ENCODE data around the gene ACTR10. TPM values are rescaled to one million over a fixed set of nuclear protein-coding genes. Genes with fewer than 3 reads are reported as not detected.

The ACTR10 gene
- total and polyA plus RNA-seq, 2 donors (not counting 1 experiment from before 2014, with no cell fraction given) = 50.7 to 121 TPM

GRCh38 chr14:58282925-58283593 lies 83.1 kb downstream of the ACTR10 start:
- Histone ChIP-seq H3K9me3 (ENCODE audit: control insufficient read depth, insufficient read depth, low read depth, low read length) (no peaks in the 10 kb centered on the region), H3K27ac (ENCODE audit: insufficient read depth, low read length) (no peak overlapping the region), H3K27me3 (ENCODE audit: control insufficient read depth, insufficient read depth, low read length) (no peaks in the 10 kb centered on the region), H2AFZ (ENCODE audit: low read length) (no peak overlapping the region), H3K4me3 (replicated peaks in 1 of 4; ENCODE audit: control extremely low read depth in 1 of 4, insufficient read depth in 1 of 4, low read depth in 3 of 4, low read length in 4 of 4) (no peak overlapping the region), H3K9ac (ENCODE audit: insufficient read depth, low read length) (no peak overlapping the region), H3K36me3 (ENCODE audit: control insufficient read depth, insufficient read depth, low read length) (peaks cover 4% of the 10 kb centered on the region), H3K4me2 (ENCODE audit: extremely low read depth, insufficient read depth, low read length) (no peak overlapping the region), H4K20me1 (ENCODE audit: control insufficient read depth, extremely low read depth, insufficient read depth, low read length) (no peaks in the 10 kb centered on the region), H3K4me1 (ENCODE audit: control insufficient read depth, extremely low read depth, insufficient read depth, low read length) (peaks cover 2% of the 10 kb centered on the region), H3K79me2 (ENCODE audit: control insufficient read depth, insufficient read depth, low read length) (peaks cover 60% of the 10 kb centered on the region)
- TF ChIP-seq CTCF (conservative IDR thresholded peaks at IDR 0.05 in 1 of 2, IDR thresholded peaks at IDR 0.05 in 1 of 2; ENCODE audit: low read depth in 1 of 2, low read length in 2 of 2) (no peak), EZH2 (IDR thresholded peaks at IDR 0.05; ENCODE audit: low read length, missing control alignments) (no peak)
- no peak for DNase-seq (ENCODE audit: low read depth in 2 of 2)

- no peak overlapping the region for H3K9ac ChIP-seq (ENCODE audit: insufficient read depth, low read length)
- no peaks in the 10 kb centered on the region for H3K9me3 ChIP-seq (ENCODE audit: control insufficient read depth, insufficient read depth, low read depth, low read length)
- no peaks in the 10 kb centered on the region for H3K27me3 ChIP-seq (ENCODE audit: control insufficient read depth, insufficient read depth, low read length)
- no peak overlapping the region for H3K4me3 ChIP-seq (replicated peaks in 1 of 4; ENCODE audit: control extremely low read depth in 1 of 4, insufficient read depth in 1 of 4, low read depth in 3 of 4, low read length in 4 of 4)
- no peak for DNase-seq (ENCODE audit: low read depth in 2 of 2)
- H3K4me1 ChIP-seq (ENCODE audit: control insufficient read depth, extremely low read depth, insufficient read depth, low read length) = peaks cover 2% of the 10 kb centered on the region
- H2AFZ ChIP-seq (ENCODE audit: low read length) = no peak overlapping the region
- peaks cover 59% of the 10 kb centered on the region for H3K79me2 ChIP-seq (ENCODE audit: control insufficient read depth, insufficient read depth, low read length)
- TF ChIP-seq EZH2 (IDR thresholded peaks at IDR 0.05; ENCODE audit: low read length, missing control alignments) = no peak
- no peak for TF ChIP-seq CTCF (conservative IDR thresholded peaks at IDR 0.05 in 1 of 2, IDR thresholded peaks at IDR 0.05 in 1 of 2; ENCODE audit: low read depth in 1 of 2, low read length in 2 of 2)
- H3K27ac ChIP-seq (ENCODE audit: insufficient read depth, low read length) = no peak overlapping the region
- no peak overlapping the region for H3K4me2 ChIP-seq (ENCODE audit: extremely low read depth, insufficient read depth, low read length)
- no peaks in the 10 kb centered on the region for H4K20me1 ChIP-seq (ENCODE audit: control insufficient read depth, extremely low read depth, insufficient read depth, low read length)
- peaks cover 6% of the 10 kb centered on the region for H3K36me3 ChIP-seq (ENCODE audit: control insufficient read depth, insufficient read depth, low read length)
These were observed 83.8 kb downstream of the ACTR10 start for GRCh38 chr14:58283730-58284129.

- Histone ChIP-seq H3K4me3 (replicated peaks in 1 of 4; ENCODE audit: control extremely low read depth in 1 of 4, insufficient read depth in 1 of 4, low read depth in 3 of 4, low read length in 4 of 4) (no peak overlapping the region), H3K4me1 (ENCODE audit: control insufficient read depth, extremely low read depth, insufficient read depth, low read length) (peaks cover 2% of the 10 kb centered on the region), H2AFZ (ENCODE audit: low read length) (no peak overlapping the region), H3K27ac (ENCODE audit: insufficient read depth, low read length) (no peak overlapping the region), H3K36me3 (ENCODE audit: control insufficient read depth, insufficient read depth, low read length) (peaks cover 8% of the 10 kb centered on the region), H3K4me2 (ENCODE audit: extremely low read depth, insufficient read depth, low read length) (no peak overlapping the region), H3K79me2 (ENCODE audit: control insufficient read depth, insufficient read depth, low read length) (peaks cover 53% of the 10 kb centered on the region), H3K9me3 (ENCODE audit: control insufficient read depth, insufficient read depth, low read depth, low read length) (no peaks in the 10 kb centered on the region), H3K27me3 (ENCODE audit: control insufficient read depth, insufficient read depth, low read length) (no peaks in the 10 kb centered on the region), H3K9ac (ENCODE audit: insufficient read depth, low read length) (no peak overlapping the region), H4K20me1 (ENCODE audit: control insufficient read depth, extremely low read depth, insufficient read depth, low read length) (no peaks in the 10 kb centered on the region)
- TF ChIP-seq CTCF (conservative IDR thresholded peaks at IDR 0.05 in 1 of 2, IDR thresholded peaks at IDR 0.05 in 1 of 2; ENCODE audit: low read depth in 1 of 2, low read length in 2 of 2) = no peak
- TF ChIP-seq EZH2 (IDR thresholded peaks at IDR 0.05; ENCODE audit: low read length, missing control alignments) = no peak
- no peak for DNase-seq (ENCODE audit: low read depth in 2 of 2)
These were observed 85.2 kb downstream of the ACTR10 start for GRCh38 chr14:58285132-58285531.

Other genes with a start within 250 kb of the ACTR10 start
- 3.6 and 6.3 TPM in 2 replicates for gene ARMH4, start 47.9 kb upstream of the ACTR10 start, total RNA-seq
- gene ARMH4, start 47.9 kb upstream of the ACTR10 start, polyA plus RNA-seq = 6.8 and 18.7 TPM in 2 replicates
- 80.1 and 81.4 TPM in 2 replicates for gene PSMA3, start 44.7 kb downstream of the ACTR10 start, total RNA-seq
- gene PSMA3, start 44.7 kb downstream of the ACTR10 start, polyA plus RNA-seq = 279 and 299 TPM in 2 replicates
- gene ARID4A, start 98.4 kb downstream of the ACTR10 start, total RNA-seq = 10.3 and 12.1 TPM in 2 replicates
- 7.2 and 12.2 TPM in 2 replicates for gene ARID4A, start 98.4 kb downstream of the ACTR10 start, polyA plus RNA-seq
- not detected in 2 replicates for gene TOMM20L, start 195.8 kb downstream of the ACTR10 start, total RNA-seq
- not detected in 2 replicates for gene TOMM20L, start 195.8 kb downstream of the ACTR10 start, polyA plus RNA-seq
- 20.1 and 29.3 TPM in 2 replicates for gene TIMM9, start 227.4 kb downstream of the ACTR10 start, total RNA-seq
- gene TIMM9, start 227.4 kb downstream of the ACTR10 start, polyA plus RNA-seq = 36.2 and 38.3 TPM in 2 replicates
- gene KIAA0586, start 227.6 kb downstream of the ACTR10 start, total RNA-seq = 13.1 and 17.8 TPM in 2 replicates
- gene KIAA0586, start 227.6 kb downstream of the ACTR10 start, polyA plus RNA-seq = 18.9 and 26.5 TPM in 2 replicates

Measured in fibroblast of lung (primary cell).